GM04504 (cell line): ENCODE results near the gene FAM20C.
A peak's percentile ranks its signal among the peaks of the same experiment; 100 is the strongest.

Experiments used
- DNase-seq: peaks from one replicate; pipeline ENCODE4 v3.0.0-alpha.2; 2012; ENCODE audit warnings: low read depth

FAM20C gene

DNA sequence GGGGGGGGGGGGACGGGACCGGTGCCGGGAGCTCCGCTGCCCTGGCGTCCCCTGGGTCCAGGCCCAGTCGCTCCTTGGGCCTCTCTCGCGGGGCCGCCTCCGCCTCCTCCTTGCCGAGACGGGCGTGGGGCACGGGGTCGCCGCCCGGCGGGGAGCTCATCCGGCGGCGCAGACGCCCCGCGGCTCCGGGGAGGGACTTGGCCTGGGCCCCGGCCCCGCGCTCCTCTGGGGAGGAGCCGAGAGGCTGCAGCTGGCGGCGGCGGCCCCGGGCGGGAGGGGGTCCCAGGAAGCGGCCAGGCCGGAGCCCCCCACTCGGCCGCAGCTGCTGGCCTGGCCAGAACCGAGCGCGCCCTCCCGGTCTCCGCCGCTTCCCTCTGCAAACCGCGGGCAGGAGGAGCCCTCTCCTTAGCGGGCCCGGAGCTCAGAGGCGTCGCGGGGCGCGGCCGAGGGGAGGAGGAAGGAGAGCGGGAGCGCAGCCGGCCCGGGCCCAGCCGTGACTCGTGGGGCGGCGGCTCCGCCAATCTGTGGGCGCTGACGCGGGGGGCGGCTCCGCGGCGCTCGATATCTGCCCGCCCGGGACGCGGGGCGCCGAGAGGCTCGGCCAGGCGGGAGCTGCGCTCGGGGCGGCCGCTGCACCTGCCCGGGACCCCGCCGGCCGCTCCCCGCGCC lies at the start of gene FAM20C:
Gene FAM20C, plus strand, starts transcription at position 591 of the 669 bp plus-strand sequence. CDS start 629 bp downstream, outside the sequence.
- peak; percentile 72 for DNase-seq

GRCh38 chr7:143145-143751 lies 49.1 kb upstream of the FAM20C start:
- DNase-seq: no peak

- DNase-seq: no peak
Measured at GRCh38 chr7:143811-144453, 48.4 kb upstream of the FAM20C start.

GRCh38 chr7:144454-144826 lies 47.9 kb upstream of the FAM20C start:
- DNase-seq: no peak

GRCh38 chr7:145863-146262 lies 46.5 kb upstream of the FAM20C start:
- no peak for DNase-seq

DNA sequence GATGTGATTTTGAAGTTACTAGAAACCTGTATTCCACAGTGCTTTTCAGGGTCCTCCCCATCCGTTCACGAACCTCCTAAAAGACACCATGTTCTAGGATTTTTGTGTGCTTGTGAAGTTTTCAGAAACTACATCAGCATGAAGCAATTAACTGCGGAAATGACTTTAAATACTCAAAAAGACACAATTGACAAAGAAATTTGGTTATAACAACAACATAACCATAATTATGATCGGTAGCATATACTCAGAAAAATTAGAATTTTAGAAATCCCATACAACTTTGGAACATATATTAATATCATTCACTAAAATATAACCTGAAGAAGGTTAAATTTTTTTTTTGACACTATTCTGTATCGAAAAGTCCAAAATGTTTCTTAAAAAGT lies 43.8 kb upstream of the FAM20C start:
- DNase-seq: no peak

GRCh38 chr7:148932-149790 lies 43.2 kb upstream of the FAM20C start:
- peak; percentile 99 for DNase-seq

DNA sequence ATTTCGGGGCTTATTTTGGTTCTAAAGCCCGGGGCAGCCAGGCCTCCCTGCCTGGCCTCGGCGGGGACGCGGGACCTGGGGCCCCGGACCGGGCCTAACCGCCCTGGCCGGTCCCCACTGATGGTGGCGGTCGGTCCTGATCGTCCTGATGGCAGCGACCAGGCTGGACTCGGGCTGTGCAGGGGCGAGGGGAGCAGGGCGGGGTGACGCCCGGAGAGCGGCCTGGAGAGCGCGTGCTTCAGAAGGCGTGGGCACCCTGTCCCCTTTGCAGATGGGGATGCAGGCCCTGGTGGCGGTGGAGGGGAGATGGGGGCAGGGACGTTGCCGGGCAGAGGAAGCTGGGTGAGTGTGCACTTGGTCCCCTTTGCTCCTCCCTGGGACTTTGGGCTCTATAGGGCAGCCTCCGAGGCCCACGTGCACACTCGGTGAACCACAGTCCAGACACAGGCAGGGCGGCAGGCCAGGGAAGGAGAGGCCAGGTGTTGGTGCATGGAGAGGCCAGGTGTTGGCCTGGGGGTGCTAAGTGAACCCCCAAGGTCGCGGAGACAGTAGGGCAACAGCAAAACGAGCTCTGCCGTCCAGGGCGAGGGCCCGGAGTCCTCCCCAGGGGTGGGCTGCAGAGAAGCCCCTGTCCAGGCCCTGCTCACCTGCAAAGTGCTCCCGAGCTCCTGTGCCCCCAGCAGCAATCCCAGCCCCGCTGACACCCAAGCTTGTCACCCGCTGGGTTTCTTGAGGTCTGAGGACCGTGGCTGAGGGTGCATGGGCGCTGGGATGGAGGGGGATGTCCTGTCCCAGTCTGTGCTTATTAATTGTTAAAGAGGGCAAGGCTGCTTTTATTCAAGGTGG lies 42.4 kb upstream of the FAM20C start:
- DNase-seq: no peak

DNA sequence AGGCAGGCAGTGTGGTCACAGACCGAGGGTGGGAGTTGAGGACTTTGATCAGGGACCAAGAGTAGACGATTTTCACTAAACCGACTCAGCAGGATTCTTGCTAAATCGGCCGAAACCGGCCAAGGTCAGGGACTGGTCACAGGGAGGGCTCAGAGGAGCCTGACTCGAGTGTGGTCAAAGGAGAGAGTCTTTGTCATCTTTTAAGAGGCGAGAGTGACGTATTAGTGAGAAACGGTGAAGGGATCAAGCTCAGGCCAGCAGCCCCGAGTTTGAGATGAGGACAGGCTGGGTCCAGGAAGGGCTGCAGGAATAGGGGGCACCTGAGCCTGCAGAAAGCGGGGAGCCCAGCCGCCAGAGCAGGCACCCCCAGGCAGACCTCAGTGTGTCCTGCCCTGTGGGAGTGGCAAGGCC lies 41.6 kb upstream of the FAM20C start:
- DNase-seq: no peak

- DNase-seq: no peak
Measured at GRCh38 chr7:151346-152050, 40.9 kb upstream of the FAM20C start.

DNA sequence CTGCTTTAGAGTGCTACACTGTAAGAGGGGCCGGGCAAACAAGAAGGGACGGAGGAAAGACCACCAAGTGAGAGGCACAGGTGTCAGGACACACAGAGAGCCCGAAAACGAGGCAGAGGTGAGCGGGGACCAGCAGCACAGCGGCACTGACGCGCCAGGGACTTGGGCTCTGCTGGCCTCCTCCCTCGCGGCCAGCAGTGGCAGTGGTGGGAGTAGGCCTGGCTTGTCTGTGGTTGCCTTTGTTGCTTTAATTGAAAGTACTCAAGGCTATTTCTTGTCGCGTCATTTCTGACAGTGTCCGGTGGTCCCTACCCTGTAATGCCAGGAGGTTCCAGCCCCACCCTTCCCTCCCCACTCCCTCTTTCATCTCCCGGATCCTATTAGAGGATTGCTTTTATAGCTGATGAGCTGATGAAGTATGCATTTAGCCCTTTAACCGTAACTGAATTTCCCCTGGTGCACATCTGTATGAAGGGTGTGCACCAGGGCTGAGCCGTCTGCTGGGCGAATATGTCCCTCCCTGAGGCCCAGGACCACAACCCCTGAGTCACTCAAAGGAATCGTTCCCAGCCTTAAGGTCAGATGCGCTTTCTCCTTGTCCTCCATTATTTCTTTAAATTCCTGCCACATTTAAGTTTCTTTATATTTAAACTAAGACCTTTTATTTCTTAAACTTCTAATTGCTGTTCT lies 39.5 kb upstream of the FAM20C start:
- DNase-seq: no peak

GRCh38 chr7:153604-154003 lies 38.8 kb upstream of the FAM20C start:
- DNase-seq: no peak

DNA sequence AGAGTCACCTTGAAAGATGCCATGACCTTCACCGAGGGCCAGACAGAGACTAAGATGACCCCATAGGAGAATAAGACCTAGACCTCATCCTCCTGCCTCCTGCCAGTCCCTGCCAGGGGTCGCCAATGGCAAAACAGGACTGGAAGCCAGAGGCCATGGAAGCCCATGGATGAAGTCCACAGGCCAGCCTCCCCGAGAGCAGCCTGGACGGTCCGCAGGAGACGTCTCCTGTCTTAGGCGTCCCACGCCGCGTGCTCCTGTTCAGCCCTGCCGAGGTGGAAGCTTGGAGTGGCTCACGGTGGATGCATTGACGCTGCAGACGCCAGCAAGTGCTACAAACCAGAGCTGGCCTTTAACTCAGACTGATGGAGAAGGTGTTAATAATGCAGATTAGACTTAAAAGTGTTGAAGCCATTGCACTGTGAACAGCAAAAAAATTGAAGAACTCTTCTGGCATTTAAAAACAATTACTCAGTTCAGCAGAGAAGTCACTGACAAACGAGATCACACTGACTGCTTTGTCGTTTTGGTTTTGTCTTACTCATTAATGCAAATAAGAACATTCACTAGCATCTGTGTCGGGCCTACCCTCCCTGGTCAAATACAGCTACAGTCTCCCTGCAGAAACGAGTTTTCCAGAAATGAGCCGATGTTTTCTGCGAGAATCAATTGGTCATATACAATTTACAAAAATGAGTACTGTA lies 38.1 kb upstream of the FAM20C start:
- DNase-seq: no peak

DNA sequence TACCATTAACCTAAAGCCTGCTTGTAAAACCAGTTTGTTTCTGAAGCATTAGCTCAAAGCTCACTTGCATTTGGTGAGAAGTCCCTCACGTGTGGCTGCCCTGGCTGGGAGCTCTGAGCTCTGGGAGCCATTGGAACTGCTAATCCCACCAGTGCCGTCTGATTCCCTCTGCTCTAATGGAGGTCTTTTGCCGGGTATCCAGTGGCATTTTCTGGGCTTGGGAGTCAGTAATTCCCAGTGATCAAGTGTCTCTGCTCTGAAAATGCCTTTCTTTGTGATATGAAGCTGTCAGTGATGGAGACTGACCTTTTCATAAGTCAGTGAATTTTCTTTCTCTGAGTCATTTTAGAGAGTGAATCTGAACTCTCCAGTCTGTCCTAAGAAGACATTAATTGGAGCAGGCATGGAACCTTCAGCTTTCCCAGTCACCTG lies 36.9 kb upstream of the FAM20C start:
- DNase-seq: no peak

DNA sequence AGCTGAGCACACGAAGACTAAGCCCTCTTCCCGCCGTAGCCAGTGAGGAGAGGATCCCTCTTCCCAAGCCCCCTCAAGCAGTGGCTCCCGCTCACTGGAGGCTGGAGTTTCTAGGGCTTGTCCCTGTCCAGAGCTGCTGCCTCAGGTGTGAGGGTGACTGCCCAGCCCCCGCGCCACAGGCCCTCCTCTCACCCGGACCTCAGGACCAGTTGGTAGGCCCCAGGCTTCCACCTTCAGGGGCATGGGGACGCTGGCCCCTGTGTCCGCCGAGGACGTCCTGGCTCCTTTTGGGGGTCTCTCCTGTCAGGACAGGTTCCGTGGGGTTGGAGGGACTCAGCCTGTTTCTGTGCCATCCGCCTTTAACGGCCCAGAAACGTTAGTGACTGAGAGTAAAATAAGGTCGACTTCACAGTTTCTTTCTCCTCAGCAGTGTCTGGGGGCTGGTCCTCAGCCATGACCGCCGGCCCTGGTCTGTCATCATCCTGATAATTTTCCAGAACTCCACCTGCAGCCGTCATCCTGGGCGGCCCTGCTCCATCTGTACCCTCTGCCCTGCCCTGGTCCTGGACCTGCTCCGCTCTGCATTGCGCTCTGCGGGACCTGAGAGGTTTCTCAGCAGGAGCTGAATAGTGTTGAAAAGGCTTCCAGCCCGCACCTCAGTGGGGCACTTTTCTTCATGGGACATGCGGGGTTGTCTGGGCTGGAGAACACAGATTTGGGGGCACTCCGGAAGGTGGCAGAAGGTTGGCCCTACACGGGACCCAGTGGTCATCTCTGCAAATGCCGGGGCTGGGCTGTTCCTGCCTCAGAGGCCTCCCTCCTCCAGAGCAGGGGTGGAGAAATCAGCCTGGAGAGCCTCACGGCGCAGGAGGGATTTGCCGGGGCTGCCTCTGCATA lies 36.0 kb upstream of the FAM20C start:
- DNase-seq: no peak

DNA sequence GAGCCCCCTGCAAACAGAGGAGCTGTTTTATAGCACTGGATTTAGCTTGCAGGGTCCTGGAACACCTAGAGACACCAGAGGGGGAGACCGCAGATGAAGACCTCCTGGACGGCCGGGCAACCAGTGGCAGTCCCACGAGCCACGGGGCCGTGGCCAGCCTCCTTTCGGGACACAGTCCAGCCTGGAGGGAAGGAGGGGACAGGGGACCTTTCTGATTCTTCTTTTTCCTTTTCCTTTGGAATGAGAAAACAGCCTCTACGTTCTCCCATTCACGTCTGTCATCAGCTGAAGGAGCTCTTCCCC lies 35.4 kb upstream of the FAM20C start:
- no peak for DNase-seq

GRCh38 chr7:157771-158625 lies 34.4 kb upstream of the FAM20C start:
- no peak for DNase-seq

DNA sequence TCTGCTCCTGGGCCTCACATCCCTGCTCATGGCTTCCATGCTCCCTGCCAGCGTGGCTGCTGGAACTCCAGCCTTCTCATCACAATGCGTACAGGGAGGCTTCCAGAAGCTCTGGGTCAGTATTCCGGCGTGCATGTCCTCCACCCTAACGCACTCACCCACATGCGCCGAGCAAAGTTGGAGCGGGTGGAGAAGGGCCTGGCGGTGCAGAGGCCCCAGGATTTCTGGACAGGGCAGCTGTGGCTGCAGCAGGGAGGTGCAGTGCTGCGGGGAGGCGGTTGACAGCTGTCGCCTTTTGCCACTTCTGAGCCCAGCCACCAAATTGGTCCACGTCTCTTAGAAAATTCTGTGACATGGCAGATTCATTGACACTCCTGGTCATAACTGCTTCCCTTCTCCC lies 33.6 kb upstream of the FAM20C start:
- no peak for DNase-seq
